GM12874 (cell line): ENCODE results near the gene CDR2.

Experiments
- TF ChIP-seq, protein P1 (sequence below): IDR thresholded peaks from 2 replicates; pipeline ENCODE4 v1.5.1; 2011; ENCODE audit warnings: low read depth, mild to moderate bottlenecking, control low read depth, low read length, moderate library complexity; ENCODE audit not compliant: insufficient read depth

CDR2 gene

GRCh38 chr16:22375963-22376640 is 1.7 kb upstream of the CDR2 start:
- TF ChIP-seq, protein P1, sequence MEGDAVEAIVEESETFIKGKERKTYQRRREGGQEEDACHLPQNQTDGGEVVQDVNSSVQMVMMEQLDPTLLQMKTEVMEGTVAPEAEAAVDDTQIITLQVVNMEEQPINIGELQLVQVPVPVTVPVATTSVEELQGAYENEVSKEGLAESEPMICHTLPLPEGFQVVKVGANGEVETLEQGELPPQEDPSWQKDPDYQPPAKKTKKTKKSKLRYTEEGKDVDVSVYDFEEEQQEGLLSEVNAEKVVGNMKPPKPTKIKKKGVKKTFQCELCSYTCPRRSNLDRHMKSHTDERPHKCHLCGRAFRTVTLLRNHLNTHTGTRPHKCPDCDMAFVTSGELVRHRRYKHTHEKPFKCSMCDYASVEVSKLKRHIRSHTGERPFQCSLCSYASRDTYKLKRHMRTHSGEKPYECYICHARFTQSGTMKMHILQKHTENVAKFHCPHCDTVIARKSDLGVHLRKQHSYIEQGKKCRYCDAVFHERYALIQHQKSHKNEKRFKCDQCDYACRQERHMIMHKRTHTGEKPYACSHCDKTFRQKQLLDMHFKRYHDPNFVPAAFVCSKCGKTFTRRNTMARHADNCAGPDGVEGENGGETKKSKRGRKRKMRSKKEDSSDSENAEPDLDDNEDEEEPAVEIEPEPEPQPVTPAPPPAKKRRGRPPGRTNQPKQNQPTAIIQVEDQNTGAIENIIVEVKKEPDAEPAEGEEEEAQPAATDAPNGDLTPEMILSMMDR: no peak

GRCh38 chr16:22375117-22375962 is 921 bp upstream of the CDR2 start:
- TF ChIP-seq, protein P1: no peak

DNA sequence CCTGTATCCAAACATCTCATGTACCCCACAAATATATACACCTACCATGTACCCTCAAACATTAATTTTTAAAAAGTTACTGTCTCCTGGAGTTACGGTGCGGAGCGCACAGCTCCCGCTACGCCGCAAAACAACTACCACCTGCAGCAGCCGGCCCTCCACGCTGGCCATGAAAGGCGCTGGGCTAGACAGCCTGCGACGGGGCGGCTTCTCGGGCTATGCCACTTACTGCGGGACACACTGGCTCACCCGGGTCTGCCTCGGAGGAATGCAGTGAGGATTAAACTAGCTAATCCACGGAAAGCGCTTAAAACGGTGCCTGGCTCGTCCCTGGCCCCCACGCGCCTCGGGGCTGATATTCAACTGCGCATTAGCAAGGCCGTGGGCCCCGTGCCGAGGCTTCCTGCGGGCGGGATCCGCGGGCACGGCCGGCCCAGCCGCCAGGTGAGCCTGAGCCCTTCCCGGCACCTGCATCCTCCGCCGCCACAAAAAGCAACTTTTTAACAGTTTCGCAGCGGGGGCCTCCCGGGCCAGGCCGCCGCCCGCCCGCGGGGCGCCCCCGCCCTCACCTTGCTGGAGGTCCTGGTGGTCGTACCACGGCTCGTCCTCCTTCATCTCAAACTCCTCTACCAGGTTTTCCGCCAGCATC is 633 bp downstream of the CDR2 start:
- TF ChIP-seq, protein P1: no peak

- TF ChIP-seq, protein P1: no peak
Observed at GRCh38 chr16:22372882-22373661, 1.3 kb downstream of the CDR2 start.

DNA sequence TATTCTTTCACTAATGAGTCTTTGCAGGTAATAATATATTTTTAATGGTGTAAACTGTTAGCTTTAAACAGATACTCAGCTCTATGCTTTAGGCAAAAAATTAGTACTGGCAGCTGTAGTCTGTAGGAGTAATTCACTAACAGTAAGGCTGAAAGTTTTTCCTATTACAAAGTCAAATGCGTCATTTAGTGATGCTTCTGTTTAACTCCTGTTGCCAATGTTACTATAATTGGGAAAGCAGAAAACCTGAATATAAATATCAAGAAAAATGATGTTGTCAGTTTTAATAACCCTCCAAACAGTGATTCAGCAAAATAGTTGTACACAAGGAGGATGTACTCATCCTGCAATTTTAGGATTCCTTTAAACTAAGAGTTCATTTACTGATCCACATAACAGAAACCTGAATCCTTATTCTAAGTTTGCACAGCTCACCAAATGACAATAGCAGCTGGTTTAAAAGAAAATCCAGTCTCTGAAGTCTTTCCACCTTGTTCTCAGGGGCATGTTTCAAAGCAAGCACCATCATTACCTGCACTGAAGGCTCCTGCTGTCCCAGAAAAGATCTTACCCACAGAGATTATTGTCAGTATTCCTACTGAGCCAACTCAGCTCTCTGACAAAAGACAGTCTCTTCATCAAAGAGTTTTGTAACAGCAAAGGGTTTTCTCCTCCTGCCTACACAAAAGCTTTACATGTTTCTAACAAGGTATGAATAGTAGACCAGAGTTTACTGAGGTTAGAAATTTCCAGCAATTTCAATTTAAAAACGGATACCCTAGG is 4.2 kb downstream of the CDR2 start:
- TF ChIP-seq, protein P1: no peak

- TF ChIP-seq, protein P1: no peak
Observed at GRCh38 chr16:22369221-22369811, 5.1 kb downstream of the CDR2 start.
